ENCODE results near the gene ACSS3.

ACSS3 gene

DNA sequence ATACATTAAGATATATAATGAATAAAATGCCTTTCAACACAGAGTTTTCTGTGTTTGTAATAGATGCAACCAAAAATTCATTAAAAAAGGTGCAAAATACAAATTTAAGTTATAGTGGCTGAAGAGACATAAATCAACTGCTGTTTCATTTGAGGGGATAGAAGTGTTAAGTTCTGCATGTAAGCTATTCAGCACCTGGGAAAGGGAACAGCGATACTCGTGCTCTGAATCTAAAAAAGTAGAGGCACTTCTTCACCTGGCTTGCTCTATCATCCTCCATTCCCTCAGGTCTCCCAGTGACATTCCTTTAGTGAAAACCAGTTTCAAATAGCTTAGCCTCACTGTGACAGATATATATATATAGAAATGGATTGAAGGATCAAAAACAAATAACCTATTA is 222.6 kb downstream of the ACSS3 start:
- DNase-seq (ENCODE audit: low spot score), result no peak

DNA sequence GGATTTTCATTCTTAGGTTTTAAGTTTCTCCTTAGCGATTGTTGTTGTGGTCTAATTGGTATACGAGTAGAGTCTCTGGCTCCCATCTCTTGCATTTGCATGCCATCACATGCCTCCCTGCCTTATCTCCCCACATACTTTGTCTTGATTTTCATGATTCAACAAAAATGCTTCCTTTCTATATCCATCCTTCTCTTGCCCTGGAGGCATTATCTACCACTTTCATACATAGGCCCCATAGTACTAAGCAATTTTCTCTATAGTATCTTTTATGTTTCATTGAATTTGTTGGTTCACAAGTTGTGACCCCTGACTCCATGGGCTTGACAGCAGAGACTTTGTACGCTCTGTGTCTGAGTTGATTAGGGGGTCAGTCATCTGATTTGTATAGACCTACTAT is 226.1 kb downstream of the ACSS3 start:
- no peak for DNase-seq (ENCODE audit: low spot score)

All from putamen (tissue), 1 donor.